HG03558 (cell line): ENCODE measurements around the gene MACROD2.
"Not testable (repeated sequence)": the region's sequence is repeated elsewhere in the genome, so short reads cannot be mapped to it uniquely, and the experiment has no call there.

Experiments
- ATAC-seq: cut with Tn5 transposase; IDR thresholded peaks from one replicate; pipeline ENCODE4 v1.9.1; 2021; ENCODE audit warnings: moderate number of reproducible peaks; ENCODE audit not compliant: unreplicated experiment; ENCODE audit errors: extremely low read depth

MACROD2 gene

DNA sequence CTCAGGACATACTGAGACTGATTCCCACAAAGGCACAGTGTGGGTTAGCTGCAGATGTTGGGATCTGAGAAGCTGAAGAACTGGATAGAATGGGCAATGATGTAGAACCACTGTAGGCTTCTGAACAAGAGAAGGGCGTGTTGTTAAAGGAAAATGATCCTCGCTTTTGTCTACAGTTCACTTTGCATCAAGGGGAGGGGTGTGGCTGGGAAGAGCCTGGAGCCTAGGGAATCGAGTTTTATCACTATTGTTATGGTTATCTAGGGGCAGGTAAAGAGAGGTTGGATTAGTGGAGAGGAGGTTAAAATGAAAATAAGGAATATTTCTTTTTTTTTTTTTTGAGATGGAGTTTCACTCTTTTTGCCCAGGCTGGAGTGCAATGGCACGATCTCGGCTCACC lies 1809.8 kb downstream of the MACROD2 start:
- ATAC-seq: no peak

DNA sequence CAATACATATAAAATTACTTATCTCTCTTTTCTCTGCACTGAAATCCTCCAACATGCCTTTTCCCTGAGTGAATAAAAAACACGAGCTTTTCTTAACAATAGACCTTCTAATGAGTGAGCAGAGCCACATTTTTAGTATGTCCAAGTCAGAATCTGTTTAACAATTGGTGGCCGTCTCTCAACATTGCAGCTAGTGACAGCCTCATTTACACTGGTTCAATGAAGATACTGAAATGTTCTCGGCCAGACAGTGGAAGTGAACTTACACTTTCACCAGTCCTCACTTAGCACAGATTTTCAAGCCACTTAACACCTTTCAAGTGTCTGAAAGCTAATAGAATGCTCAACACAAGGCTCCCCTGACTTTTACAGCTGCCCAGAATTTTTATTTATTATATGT lies 1810.8 kb downstream of the MACROD2 start:
- no peak for ATAC-seq

DNA sequence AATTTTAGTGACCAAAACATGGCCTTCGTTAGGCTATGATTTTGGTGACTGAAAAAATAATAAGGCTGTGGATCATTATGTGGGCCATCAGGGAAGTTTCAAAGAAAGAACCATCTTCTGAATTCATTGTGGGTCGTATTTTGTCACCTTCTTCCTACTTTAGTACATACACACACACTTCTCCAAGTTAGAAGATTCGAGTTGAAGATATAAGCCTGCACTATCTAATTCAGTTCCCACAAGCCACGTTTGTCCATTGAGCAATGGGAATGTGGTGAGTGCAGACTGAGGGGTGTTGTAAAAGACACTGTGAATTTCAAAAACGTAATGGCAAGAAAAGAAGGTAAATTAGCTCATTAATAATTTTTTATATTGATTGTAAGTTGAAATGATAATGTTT lies 1812.0 kb downstream of the MACROD2 start:
- no peak for ATAC-seq

DNA sequence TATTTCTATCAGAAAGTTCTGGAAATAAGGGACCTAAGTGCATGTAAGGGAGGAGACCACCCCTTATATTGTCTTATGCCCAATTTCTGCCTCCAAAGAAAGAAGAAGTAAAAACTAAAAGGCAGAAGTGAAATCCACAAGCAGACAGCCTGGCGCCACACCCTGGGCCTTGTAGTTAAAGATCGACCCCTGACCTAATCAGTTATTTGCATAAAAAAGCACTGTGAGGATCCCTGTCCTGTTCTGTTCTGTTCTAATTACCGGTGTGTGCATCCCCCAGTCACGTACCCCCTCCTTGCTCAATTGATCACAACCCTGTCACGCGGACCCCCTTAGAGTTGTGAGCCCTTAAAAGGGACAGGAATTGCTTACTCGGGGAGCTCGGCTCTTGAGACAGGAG lies 1812.5 kb downstream of the MACROD2 start:
- not testable (repeated sequence) for ATAC-seq

DNA sequence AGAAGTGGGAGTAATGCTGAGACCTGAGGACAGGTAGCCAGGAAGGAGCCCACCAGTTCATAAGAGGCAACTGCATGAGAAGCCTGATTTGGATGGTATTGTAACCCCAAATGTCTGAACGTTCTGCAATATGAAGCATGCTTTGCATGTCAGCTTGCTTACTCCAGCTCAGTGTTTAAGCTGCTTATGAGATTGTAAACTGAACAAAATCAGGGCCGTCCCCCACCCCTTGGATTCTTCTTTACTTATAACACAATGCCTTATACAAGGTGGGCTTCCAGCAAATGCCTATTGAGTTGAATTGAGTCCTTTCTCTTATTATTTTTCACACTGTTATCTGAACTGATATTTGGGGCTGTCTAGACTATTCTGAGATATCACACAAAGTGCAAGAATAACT lies 1816.6 kb downstream of the MACROD2 start:
- no peak for ATAC-seq

DNA sequence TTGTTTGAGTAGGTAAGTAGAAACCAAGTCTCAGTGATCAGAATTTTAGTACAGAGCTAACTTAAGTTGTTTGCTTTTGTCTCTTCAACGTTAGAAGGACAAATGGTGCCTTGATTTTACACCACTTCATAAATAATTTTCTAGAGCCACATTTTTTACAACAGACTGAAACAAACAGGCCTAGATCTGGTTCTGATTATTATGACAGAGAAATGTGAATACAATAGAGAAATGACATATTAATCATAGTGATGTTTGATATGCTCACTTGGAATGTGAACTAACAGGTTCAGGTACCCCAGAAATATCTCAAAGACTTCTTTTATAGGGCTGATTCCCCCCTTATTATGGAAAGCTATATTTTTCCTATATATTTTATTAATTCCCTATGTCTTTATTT lies 1817.4 kb downstream of the MACROD2 start:
- ATAC-seq: no peak

DNA sequence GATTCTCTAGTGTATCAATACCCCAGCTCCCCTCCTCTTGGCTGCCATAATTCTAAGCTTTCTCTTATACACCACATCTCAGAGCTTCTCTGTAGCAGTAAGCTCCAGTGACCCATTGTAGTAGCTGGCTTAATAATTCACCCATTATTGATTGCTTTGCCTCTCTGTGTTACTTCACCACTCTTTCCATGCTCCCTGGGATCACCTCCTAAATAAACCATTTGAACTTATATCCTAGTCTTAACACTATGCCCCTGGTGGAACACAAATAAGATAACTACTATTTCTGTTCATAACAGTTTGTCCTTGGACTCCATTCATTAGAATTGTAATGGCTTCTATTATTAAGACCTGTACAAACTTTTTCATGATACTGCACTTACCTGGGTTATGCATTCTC lies 1819.0 kb downstream of the MACROD2 start:
- no peak for ATAC-seq

DNA sequence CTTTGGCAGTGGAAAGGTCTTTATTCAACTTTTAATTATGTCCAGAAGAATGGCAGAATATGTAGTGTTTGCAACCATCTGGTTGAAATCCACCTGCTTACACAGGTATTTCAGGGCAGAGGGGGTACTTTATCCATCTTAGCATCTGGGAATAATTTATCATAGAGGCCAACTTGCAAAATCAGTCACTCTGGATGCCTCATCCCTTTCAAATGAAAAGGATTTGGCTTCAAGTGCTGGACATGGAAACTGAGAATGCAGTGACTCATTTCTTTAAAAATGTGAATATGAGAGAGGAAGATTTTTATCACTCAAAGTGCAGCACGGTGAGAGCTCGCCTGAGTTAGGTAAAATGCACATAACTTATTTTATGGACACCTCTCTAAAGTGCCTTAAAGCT lies 1819.6 kb downstream of the MACROD2 start:
- ATAC-seq: no peak

DNA sequence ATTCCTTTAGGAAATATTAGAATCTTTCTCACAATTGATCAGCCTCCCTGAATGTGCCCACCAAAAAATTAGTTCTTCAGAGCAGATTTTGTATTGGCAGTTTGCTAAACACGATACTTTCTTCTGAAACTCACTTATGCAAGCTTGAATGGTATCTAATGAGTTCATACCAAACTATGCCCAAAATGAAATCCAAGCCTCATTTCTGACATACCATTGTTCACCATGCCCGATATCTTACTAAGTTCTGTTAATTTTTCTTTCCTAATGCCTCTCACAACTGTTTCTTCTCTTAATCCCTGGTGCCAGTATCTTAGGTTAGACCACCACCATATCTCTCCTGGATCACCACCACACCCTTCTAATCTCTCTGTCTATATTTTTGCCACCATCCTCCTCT lies 1822.0 kb downstream of the MACROD2 start:
- no peak for ATAC-seq

DNA sequence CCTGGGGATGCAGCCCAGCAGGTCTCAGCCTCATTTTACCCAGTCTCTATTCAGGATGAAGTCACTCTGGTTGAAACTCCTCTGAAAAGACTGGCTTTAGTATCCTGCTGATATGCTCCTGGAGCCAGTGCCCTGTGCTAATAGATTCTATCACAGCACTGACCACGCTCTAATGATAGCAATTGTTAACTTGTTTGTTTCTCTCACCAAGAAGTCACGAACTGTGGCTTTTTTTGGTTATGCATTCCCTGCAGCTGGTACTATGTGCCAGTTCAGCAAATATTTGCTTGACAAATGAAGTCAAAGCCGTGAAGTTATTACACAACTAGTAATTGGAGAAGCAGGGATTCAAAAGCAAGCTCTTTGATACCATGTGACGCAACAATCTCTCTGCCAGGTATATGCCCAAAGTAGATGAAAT lies 1823.3 kb downstream of the MACROD2 start:
- no peak for ATAC-seq

DNA sequence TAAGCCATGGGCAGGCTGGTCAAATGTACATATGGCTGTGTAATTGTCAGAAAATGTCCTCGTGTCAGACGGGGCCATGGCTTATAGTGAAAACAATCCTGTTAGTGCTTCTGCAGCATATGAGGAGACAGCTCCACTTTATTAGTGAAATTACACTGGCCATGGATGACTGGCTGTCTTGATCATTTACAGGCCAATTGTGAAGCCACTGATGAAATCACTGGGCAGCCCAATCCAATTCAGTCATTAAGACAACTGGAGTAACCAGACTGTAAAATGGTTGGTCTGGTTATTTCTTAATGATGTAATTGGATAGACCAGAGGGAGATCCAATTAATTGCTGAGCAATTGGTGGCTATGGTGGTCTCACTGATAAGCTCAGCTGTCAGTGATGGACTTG lies 1828.4 kb downstream of the MACROD2 start:
- ATAC-seq: no peak

DNA sequence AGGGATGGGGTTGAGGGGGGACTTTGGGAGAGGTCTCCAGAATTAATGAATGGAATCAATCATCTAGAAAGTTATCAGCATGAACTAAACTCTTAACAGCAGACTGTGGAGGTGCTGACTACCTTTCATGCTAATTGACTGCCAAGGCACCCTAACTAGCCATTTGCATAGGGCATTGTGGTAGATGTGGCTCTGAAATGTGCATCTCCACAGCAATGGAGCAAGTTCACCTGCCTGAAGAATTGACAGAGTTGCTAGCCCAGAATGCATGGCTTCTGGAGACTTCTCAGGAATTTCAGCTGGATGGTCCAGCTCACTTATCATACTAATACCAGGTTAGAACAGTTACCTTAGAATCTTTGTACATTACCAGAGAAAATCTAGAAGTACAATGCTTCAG lies 1832.3 kb downstream of the MACROD2 start:
- no peak for ATAC-seq

DNA sequence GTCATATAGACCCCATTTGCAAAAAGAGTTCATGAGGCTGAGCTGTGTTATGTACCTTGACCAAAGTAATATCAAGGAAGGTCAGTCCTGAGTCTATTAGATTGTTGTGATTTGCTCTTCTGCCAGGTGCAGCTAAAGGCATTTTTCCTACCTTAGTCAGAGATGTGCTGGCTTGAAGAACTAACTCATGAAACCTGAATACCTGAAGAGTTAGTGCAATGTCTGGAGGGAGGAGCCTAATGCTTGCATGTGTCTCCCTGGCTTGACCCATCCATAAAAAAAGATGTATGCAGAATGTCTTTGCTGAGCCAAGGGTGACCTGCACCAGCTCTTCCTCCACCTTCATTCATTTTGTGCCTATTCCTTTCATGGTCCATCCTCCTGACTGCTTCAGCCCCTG lies 1835.9 kb downstream of the MACROD2 start:
- ATAC-seq: no peak

DNA sequence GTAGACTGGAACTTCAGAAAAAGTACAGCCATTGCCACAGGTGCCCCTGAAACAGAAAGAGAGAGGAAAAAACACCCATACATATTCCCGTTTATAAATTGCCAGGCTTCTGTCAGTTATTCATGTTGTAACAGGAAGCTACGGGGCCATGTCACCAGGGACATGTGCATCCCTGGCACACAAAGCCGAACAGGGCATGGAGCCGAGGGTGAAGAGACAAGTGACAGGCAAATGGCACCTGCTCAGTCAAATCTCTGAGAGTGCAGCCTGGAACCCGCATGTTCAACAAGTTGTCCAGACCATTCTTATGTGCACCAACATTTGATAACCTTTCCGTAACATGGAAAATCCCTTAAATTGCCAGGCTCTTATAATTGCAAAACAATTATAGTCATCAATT lies 1837.2 kb downstream of the MACROD2 start:
- no peak for ATAC-seq

DNA sequence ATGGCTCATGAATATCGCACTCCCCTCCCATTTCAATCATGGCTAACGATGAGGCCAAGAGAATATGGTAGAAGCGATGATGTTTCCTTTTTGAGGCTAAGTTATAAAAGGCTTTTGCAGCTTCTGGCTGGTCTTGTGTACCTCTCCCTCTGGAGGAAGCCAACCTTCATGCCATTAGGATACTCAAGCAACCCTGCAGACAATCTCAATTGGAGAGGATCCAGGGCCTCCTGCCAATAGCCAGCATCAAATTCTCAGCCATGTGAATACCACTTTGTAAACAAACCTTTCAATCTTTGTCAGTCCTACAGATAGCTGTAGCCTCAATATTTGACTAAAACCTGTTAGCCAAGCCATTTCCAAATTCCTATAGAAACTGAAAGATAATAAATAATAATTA lies 1839.5 kb downstream of the MACROD2 start:
- no peak for ATAC-seq

DNA sequence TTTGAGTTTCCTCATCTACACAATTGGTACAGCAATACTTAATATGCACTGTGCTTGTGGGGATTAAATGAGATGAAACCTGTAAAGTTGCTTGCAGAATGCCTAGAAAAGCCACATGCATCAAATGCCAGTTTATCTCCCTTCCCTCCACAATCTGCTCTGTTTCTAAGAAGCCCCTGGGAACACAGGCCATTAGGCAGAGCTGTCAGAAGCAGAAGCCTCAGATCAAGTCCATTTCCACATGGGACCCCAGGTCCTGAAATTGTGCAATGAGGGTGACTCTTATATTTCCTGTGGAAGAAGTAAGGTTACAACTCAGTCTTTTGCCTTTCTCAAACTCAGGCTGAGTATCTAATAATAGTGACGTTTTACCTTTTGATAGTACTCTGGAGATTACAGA lies 1840.5 kb downstream of the MACROD2 start:
- no peak for ATAC-seq

DNA sequence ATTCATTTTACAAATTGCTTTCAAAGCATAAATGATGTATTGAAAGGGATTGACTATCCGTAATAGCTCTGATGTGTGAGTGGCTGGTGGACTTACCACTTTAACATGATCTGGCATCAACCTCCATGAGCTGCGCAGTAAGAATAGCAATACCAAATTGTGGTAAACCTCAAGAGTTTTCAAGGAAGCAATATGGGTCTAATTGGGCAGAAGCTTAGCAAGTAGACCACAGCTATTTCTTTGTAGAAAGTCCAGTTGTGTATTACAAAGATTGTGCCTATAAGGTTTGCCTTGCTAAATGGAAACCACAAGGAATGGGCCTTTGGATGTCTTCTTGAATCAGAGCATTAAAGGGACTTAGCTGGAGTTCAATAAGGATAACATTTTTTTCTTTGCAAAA lies 1841.3 kb downstream of the MACROD2 start:
- no peak for ATAC-seq

DNA sequence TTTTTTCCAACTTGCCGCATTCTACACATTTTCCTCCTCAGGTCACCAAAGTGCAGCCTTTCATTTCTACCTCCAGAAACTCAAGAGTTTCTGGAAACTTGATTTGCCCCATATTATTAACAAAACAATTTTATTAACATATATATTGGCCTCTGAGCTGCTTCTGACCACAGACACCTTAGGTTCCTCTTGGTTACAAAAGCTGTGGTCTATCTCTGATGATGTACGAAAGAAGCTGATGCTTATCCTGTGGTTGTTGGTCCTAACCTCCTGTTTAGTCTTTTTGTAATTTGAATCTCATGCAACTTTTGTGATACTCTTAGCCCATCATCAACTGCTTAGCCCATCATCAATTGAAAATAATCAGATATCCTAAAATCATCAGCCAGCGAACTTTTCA lies 1842.2 kb downstream of the MACROD2 start:
- ATAC-seq: no peak

DNA sequence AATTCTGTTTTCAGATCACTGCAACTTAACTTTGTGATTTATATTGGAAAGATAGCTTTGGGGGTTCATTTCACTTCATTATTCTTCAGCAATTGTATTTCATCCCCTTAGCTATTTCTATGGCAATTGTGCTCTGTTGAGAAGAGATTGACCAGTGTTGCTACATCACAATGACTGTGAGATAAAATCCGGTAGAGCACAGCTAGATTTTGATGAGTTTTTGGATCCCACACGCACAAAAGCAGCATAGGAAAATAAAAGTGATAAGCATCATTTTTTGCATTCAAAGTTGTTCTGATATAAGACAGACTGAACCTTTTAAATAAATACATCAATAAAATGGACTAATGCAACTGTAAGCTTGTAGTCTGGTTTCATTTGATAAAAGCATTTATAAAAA lies 1843.2 kb downstream of the MACROD2 start:
- ATAC-seq: no peak

DNA sequence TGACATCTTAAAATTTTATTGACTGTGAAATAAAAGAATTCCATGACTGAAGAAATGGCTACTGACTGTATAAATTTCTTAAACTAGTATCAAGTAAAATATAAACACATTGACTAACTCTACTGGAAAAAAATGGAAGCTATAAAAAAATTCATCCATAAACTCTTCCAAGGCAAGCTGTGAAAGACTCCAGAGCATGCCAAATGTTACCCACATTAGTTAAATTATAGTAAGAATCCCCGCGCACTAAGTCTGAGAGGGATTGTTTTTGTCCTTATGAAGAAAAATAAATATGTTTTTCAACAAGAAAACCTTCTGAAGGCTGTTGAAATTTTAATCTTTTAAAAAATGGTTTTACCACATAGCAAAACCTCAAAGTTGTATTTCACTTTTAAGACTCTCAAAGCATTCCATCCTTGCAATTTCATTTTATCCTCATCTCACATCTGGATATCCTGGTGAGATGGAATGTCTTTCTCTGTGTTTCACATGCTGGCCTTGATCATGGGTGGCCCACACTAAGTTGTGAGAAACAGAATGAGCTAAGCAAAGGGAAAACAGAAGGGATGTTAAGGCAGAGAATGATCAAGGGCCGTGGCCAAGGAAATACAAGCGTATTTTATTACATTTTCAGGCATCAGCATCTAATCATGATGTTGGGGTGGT lies 1845.5 kb downstream of the MACROD2 start:
- no peak for ATAC-seq

DNA sequence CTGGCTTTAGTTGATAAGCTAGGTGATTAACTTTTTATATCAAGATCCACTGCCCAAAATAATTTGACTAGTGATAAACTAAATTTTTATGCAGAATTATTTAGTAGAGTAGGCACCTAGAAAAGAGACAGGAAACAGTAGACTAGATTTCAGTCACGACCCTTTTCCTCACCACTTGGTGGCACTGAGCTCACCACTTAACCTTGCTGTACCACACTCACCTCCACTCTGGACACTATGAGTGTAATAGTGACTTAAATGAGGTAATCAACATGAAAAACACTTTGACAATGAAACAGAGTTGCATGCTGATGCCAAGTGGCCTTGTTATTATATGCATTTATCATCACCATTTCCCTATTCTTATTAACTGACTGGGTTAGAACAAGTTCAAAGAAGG lies 1847.6 kb downstream of the MACROD2 start:
- peak; percentile 70 for ATAC-seq

DNA sequence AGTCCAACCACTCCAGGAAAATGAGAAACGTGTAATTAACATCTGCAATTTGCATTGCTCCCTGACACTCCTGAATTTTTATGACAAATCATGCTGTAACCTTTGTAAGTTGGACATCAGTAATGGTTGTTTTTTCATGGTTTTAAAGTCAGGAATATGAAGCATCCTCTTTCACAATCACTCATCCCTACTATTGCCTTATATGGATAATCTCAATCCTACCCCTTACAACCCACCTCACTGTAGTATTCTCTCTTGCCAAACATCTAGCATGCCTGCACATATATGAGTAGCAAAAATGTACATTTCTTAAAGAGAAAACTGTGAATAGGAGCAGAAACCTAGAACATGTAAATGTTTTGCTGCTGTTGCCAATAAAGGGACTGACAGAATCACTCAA lies 1848.5 kb downstream of the MACROD2 start:
- ATAC-seq: no peak
